HG02884 (cell line): ENCODE measurements around the gene VAV2.

Source experiments
- ATAC-seq: cut with Tn5 transposase; IDR thresholded peaks from one replicate; pipeline ENCODE4 v1.9.1; 2021; ENCODE audit warnings: mild to moderate bottlenecking, moderate library complexity; ENCODE audit not compliant: unreplicated experiment

Gene VAV2

GRCh38 chr9:133737774-133738639 is 254.1 kb downstream of the VAV2 start, which contains the start of gene SARDH:
Gene SARDH (minus strand): TSS chr9:133738352. CDS start chr9:133734173, 4,179 bp downstream.
- no peak for ATAC-seq

DNA sequence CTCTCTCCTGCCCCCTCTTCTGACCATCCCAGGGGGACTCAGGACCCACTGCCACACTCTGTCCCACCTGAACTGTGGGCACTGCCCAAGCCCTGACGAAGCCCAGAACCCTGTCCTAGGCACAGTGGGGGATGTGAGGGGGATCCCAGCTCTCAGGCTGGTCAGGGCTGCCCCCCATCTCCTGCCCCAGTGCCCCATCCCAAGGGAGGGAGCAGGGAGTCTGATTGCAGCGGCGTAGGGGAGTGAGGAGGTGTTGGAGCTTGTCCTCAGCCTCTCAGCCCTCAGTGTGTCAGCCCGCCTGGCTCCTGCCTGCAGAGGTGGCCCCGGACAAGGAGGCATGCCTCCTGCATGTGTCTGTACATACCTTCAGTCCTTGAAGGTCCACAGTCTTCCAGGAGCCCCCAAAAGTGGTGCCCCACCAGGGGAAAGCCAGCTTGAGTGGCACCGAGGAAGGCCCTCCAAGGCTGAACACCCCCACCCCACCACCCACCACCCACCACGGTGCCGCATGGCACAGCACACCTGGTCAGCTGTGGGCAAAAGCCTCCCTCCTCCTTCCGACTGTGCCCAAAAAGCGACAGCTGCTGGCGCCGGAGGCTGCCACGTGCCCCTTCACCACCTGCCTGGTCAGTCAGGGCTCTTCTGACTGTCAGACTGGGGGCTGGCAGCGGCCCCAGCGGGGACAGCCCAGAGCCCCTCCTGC is 254.9 kb downstream of the VAV2 start:
- ATAC-seq = no peak

DNA sequence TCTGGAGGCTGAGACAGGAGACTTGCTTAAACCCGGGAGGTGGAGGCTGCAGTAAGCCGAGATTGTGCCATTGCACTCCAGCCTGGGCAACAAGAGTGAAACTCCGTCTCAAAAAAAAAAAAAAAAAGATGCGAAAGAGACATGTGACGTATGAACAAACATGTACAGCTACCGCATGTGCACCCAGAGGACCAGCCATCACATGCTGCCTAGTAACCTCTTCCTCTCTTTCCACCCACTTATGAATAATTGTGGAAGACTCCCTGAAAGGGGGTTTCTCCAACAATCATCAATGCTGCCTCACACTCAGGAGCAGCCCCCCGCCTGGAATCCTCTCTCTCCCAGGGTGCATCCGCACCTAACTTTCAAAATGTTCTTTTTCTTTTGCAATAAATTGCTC is 256.2 kb downstream of the VAV2 start:
- ATAC-seq = no peak

- ATAC-seq = no peak
Observed at GRCh38 chr9:133735415-133735775, 256.7 kb downstream of the VAV2 start.

DNA sequence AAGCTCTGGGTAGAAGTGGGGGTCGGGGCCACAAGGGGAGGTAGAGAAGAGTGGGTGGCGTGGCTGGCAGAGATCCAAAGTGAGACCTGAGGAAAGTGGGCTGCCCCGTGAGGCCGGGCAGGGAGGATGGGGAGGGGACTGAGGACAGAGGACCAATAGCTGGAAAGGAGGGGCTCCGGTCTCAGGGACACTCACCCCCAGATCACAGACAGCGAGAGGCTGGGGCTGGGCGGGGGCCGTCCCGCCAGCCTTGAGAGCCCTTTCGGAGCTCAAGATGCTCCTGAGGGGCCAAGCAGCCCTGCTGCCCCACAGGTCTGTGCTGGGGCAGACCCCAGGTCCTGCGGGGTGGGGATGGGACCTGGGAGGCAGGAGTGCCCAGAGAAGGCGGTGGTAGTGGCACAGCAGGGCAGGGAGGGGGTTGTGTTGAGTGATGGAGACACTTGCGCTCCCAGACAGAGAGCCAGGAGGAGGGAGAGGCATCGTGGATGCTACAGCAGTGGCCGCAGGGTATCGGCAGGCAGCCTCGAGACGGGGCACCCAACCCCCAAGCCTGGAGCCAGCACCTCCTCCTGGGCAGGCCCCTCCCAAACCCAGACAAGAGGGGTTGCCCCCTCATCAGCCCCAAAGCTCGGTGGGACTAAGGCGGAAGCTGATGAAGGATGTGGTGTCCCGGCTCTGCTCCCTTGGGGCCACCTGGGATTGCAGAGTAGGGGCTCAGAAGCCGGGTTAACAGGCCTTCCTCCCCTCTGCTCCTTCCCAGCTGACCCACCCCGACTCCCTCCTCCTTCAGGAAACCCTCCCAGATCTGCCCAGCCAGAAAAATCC is 257.3 kb downstream of the VAV2 start:
- no peak for ATAC-seq

- no peak for ATAC-seq
Observed at GRCh38 chr9:133733796-133734533, 258.2 kb downstream of the VAV2 start.

- ATAC-seq = no peak
Observed at GRCh38 chr9:133733421-133733795, 258.7 kb downstream of the VAV2 start.

DNA sequence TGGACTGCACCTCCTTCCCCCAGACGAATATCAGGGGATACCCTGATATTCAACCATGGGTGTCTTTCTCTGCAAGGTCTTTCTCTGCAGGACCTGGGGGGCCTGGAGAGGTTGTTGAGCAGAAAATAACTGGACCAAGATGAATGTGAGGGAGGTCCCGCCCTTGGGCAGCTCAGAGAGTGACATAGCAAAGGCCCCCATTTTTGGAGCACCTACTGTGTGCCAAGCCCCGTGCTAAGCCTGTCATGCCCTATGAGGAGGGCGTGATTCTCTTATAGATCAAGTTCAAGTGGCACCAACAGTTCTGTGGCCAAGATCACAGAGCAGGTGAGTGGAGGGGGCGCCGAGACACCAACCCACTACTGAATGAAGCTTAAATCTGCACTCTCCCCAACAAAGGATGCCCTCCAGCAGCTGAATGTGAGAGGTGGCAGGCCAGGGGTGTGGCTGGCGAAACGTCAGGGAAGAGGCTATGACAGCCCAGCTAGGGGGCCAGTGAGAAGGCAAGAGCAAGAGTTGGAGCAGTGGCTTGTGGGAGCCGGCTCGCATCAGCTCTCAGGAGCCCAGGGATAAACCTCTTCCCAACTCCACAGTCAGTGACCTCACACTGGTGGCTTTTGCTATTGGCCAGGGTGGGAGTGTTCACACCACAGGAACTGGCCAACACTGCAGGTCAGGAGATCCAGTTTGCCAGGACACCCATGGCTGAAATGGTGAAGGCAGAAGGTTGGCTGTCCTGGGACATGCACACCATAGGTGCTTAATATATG is 259.3 kb downstream of the VAV2 start:
- no peak for ATAC-seq

GRCh38 chr9:133731876-133732638 is 260.1 kb downstream of the VAV2 start:
- ATAC-seq = no peak

DNA sequence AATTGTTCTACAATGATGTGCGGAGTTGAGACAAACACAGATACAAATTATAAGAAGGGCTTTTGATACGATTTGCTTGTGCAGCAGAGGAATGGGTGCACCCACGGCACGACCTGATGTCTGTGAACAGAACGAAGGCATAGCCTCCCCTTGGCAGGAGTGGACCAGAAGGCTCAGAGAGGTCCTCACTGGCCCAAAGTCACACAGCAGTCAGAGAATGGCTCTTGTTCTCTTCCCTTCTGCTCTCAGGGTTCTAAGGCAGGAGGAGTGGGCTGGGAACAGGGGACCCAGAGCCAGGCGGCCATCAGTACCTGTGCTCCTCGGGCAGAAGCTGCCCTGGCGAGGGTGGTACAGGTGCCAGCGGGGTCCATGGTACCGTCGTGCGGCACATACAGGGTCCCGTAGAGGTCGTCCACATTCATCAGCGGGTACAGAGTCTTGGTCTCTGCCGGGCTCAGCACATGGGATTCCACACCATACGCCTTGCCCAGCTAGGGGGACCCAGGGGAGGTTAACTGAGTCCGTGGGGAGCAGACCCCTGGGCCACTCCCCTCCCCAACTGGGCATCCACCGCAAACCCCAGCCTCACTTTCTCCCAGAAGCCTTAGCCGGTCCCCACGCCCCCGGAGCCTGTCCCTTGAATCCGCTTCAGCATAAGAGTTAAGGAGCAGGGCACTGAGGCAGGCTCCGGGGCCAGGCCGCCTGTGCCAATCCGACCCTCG is 261.0 kb downstream of the VAV2 start:
- no peak for ATAC-seq

DNA sequence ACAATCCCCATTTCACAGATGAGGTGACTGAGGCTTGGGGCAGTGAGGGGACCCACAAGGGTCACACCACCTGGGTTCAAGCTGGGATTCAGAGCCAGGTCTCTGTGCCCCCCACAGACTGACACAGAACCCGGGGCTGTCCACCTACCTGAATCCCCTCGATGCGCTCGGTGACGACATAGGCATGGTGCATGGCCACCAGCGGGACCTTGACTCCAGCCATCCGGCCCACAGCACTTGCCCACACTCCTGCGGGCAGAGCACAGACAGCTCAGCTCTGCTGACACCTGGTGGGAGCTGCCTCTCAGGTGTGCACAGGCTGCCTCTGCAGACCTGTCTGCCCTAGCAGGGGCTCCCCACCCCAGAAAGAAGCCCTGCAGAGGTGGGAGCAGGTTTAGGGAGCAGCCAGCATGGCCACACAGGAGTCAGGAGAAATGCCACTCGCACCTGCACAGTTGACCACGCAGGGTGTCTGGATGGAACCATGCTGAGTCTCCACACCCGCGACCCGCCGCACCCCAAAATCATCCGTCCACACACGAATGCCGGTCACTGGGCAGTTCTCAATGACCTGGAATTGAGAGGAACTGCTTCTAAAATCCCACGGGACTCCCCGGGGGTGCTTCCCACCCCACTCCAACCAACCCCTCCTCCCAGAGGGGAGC is 262.4 kb downstream of the VAV2 start:
- ATAC-seq = no peak

GRCh38 chr9:133728856-133729616 is 263.1 kb downstream of the VAV2 start:
- ATAC-seq = no peak

DNA sequence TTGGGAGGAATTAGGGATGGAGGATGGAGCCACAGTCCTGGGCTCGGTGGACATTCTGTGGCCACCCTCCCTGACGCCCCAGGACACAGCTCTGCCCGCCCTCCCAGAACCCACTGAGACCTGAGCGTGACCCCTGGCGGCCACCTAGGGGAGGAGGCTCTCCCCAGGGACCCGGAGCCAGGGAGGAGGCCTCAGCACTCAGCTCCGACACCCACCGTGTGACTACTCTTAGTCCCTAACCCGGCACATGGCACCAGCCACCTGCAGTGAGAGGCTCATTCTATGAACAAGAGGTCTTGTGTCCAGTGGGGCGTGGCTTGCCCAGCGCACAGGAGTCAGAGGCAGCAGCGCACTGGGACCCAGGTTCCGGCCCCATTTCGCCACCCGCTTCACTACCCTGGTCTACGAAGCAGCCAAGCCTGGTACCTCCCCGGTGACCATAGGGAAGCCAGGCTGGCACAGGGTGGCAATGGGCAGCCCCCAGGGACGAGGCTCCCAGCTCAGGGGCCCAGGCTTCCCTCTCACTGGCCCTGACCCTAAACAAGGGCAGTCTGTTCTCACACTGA is 264.2 kb downstream of the VAV2 start:
- no peak for ATAC-seq

GRCh38 chr9:133727277-133727875 is 264.7 kb downstream of the VAV2 start:
- ATAC-seq = no peak

- no peak for ATAC-seq
Observed at GRCh38 chr9:133726401-133727276, 265.5 kb downstream of the VAV2 start.

DNA sequence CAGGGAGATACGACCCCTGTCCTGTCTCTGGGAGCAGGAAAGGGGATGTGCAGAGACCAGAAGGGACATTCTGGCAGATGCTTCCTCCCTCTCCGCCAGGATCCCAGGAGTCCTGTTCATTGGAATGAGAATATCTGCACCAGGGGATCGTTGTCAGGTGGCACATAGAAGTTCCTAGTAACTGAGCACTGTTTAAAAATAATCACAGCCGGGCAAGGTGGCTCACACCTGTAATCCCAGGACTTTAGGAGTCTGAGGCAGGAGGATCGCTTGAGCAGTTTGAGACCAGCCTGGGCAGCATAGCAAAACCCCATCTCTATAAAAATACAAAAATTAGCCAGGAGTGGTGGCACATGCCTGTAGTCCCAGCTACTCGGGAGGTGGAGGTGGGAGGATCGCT is 266.2 kb downstream of the VAV2 start:
- ATAC-seq = no peak
